Measurements from ENCODE around the gene COL18A1.
A peak's percentile ranks its signal among the peaks of the same experiment; 100 is the strongest.

The COL18A1 gene

GRCh38 chr21:45383615-45384201 lies 21.3 kb upstream of the COL18A1 start:
- DNase-seq = peak; percentile 41

- DNase-seq = peak; percentile 43
Measured at GRCh38 chr21:45384656-45385548, 20.1 kb upstream of the COL18A1 start.

- peak; percentile 46 for DNase-seq
Measured at GRCh38 chr21:45385549-45386050, 19.4 kb upstream of the COL18A1 start.

DNA sequence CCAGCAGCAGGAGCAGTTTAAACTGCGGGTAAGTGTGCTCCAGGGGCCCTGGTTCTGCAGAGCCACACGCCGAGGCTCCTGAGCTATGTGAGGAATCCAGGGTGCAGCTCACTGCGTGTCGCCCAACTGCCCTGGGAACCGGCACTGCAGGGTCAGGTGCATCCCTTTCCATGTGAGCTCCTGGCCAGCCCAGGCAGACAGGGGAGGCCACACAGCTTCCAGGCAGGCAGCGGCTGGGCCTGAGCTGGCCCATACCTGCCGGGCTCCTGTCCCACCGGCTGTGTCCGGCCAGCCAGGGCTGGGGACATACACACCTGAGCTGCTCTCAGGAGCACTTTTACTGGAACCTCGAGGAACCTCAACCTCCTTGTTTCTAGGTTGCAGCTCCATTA lies 18.6 kb upstream of the COL18A1 start:
- DNase-seq = peak; percentile 35

GRCh38 chr21:45386728-45387371 lies 18.1 kb upstream of the COL18A1 start:
- DNase-seq = peak; percentile 62

GRCh38 chr21:45387506-45387905 lies 17.5 kb upstream of the COL18A1 start:
- peak; percentile 37 for DNase-seq

- DNase-seq = peak; percentile 38
Measured at GRCh38 chr21:45388011-45388521, 16.9 kb upstream of the COL18A1 start.

GRCh38 chr21:45388611-45389296 lies 16.2 kb upstream of the COL18A1 start:
- peak; percentile 12 for DNase-seq

- DNase-seq = peak; percentile 33
Measured at GRCh38 chr21:45390121-45390751, 14.7 kb upstream of the COL18A1 start.

DNA sequence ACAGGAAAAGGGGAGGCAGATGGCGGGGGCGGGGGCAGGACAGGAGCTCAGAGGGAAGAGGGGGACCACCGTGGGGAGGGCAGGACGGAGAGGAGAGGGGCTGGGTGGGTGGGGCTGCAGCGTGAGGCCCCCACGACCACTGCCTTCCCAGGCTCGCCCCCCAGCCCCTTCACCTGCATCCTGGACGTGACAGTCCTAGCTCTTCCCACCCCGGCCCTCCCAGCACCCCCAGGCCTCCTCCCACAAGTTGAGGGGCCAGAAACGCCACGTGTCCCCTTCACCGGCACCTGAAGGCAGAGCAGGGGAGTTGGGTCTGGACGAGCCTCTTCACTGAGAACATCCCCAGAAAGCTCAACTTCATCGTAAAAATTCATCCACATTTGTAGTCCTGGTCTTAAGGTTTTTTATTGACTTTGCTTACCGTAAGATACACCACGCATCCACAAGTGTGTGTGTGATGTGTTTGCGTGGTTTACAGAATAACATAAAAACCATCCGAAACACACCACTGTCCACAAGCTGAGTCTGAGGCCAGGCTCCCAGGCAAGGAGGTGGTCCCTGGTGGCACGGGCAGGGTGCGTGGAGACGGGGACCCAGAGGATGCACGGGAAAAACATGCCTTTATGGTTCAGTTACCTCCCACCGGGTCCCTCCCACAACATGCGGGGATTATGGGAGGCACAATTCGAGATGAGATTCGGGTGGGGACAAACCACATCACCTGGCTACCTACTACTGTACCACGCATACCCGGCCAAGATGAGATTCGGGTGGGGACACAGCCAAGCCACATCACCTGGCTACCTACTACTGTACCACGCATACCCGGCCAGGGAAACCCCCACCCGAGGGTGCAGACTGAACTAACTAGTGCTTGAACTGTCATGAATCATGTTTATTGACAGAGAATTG lies 13.9 kb upstream of the COL18A1 start:
- DNase-seq = peak; percentile 35

GRCh38 chr21:45391743-45392572 lies 13.0 kb upstream of the COL18A1 start:
- DNase-seq = peak; percentile 2

GRCh38 chr21:45392573-45392971 lies 12.4 kb upstream of the COL18A1 start:
- DNase-seq = peak; percentile 31

- DNase-seq = peak; percentile 32
Measured at GRCh38 chr21:45393021-45393420, 11.9 kb upstream of the COL18A1 start.

DNA sequence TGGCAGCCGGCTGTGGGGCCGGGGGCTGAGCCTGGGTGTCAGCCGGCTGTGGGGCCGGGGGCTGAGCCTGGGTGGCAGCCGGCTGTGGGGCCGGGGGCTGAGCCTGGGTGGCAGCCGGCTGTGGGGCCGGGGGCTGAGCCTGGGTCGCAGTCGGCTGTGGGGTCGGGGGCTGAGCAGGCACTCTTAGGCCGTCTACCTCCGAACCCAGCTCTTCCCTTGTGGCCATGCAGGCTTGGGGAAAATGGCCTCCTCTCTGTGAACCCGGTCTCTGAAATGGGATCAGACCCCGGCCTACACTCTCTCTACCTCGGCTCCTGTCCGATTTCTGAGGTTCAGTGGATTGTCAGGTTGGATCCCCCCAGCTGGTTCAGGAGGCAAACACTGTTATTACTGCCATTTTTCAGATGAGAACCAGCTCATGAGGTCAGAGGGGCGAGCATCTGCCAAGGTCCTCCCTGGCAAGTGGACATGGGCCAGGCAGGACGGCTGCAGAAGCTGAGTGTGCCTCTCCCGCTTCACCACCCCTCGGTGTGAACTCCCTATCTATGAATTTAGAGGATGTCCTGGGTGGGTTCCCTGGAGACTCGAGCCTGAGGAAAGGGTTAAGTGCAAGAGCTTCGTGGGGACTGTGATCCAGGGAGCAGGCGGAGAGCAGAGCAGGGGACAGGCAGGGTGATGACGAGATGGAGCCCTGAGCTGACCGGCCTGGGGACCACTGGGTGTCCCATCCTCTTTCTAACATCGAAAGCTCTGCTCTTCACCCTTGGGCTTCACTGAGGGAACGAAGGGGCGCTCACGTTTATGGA lies 10.9 kb upstream of the COL18A1 start:
- peak; percentile 26 for DNase-seq

- DNase-seq = peak; percentile 9
Measured at GRCh38 chr21:45396620-45396995, 8.4 kb upstream of the COL18A1 start.

- no peak for DNase-seq
Measured at GRCh38 chr21:45397381-45397780, 7.6 kb upstream of the COL18A1 start.

GRCh38 chr21:45401054-45401518 lies 3.9 kb upstream of the COL18A1 start:
- DNase-seq = no peak

DNA sequence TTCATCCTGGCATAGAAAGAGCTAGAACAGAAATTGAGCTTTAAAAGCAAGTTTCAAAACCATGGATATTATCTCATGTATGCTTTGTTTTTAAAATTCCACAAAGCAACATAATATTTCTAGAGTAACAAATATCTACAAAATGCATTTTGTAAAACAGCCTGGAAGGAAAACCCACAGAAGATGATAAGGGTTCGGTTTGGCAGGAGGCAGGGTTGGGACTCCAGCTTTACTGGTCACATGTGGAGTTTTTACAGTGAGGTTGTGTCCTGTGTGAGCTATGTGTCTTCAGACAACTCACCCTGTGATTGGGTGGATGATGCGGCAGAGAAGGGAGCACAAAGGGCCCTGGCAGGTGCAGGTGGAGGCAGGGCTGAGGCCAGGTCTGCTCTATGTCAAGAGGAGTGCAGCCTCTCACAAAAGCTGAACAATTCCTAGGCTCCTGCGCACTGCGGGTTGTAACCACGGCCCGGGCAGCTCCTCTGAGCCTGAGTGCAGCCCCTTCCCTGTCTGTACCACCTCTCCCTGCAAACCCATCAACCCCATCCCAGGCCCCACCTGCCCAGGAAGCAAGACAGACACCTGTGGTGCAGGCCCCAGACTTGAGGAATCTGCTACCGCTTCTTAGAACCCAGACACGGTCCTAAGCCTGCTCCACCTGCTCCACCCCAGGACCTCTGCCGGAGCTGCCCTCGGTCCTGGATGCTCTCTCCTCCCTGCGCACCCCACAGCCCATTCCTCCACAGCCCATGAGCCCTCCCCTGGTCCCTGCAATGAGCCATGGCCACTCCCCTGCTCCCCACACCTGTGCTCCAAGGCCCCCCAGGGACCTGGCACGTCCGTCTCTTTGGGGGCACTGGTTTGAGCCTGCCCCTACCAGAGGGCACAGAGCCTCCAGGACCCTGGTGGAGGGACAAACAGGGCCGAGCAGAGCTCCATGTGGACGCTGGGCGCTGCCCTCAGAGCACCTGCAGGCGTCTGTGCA lies 2.8 kb upstream of the COL18A1 start:
- peak; percentile 33 for DNase-seq

Measured in right forelimb (tissue), 1 donor.